ENCODE results near the gene KANSL2.

Gene KANSL2

GRCh38 chr12:48613321-48613720 is 68.7 kb downstream of the KANSL2 start:
- no peak for DNase-seq (ENCODE audit: low read depth, low spot score)

Measured in iPS DF 19.7 (cell line).